GM12878 (cell line): ENCODE data around the gene SHISA3. TPM values are rescaled to one million over a fixed set of nuclear protein-coding genes. Genes with fewer than 3 reads are reported as not detected.

Experiments
- ATAC-seq: fragments of 200-7000 bp; cut with Tn5 transposase; 3 replicates; pipeline ENCODE4 v1.9.1; 2020; ENCODE audit warnings: mild to moderate bottlenecking, moderate library complexity
- BruUV-seq: library from RNA; stranded (reverse); fragments of 400-500 nt; replicated peaks from 2 replicates; lab custom pipeline; 2021; lab: Mats Ljungman, UMichigan
- CTCF ChIA-PET: fragments of 300-600 bp; sonication (Branson Sonifier 250); formaldehyde crosslinking; extraction: SDS; loops from one replicate; lab custom pipeline; 2021; ENCODE audit warnings: inconsistent platforms; lab: Yijun Ruan, JAX
- POLR2A ChIA-PET: fragments of 350-600 bp; formaldehyde crosslinking; extraction: SDS; loops from one replicate; lab custom pipeline; 2021; ENCODE audit warnings: inconsistent platforms; lab: Charles Lee
- RAD21 ChIA-PET: fragments of 300-600 bp; sonication (Branson Sonifier 250); formaldehyde crosslinking; loops from one replicate; lab custom pipeline; 2023; ENCODE audit warnings: antibody characterized with exemption; ENCODE audit not compliant: unreplicated experiment; lab: Charles Lee
- SMC1A ChIA-PET: fragments of 300-600 bp; sonication (Branson Sonifier 250); formaldehyde crosslinking; loops from one replicate; lab custom pipeline; 2023; ENCODE audit not compliant: unreplicated experiment, uncharacterized antibody; lab: Charles Lee
- DNase-seq: peaks from one replicate; pipeline ENCODE4 v3.0.0-alpha.2; 2011; ENCODE audit warnings: low read depth, low spot score
- FAIRE-seq: peaks from 3 replicates; lab custom pipeline; 2011; peaks lifted over from hg19 to GRCh38; lab: Jason Lieb, UNC
- H2AFZ ChIP-seq: 2 replicates; pipeline ENCODE4 v1.6.0; 2011; ENCODE audit warnings: low read depth, low read length, control low read depth; ENCODE audit not compliant: control insufficient read depth
- H3K27ac ChIP-seq: 2 replicates; pipeline ENCODE4 v1.5.1; 2011; ENCODE audit warnings: control low read depth; ENCODE audit not compliant: control insufficient read depth, insufficient read depth
- H3K27me3 ChIP-seq, 2 experiments: replicated peaks in 1 of 2; 2 replicates each; pipeline versions ENCODE4 v1.6.0 to v1.6.1; 2011; ENCODE audit warnings: low read length in 1 of 2; ENCODE audit not compliant: control insufficient read depth in 2 of 2, insufficient read depth in 2 of 2
- H3K36me3 ChIP-seq, 2 experiments: 2 replicates each; pipeline ENCODE4 v1.5.1; 2011; ENCODE audit warnings: low read length in 1 of 2; ENCODE audit not compliant: control insufficient read depth in 2 of 2, insufficient read depth in 2 of 2
- H3K4me1 ChIP-seq: 2 replicates; pipeline ENCODE4 v1.6.1; 2011; ENCODE audit warnings: mild to moderate bottlenecking, low read length, moderate library complexity, mixed read lengths; ENCODE audit not compliant: control insufficient read depth, insufficient read depth
- H3K4me2 ChIP-seq: 2 replicates; pipeline ENCODE4 v1.6.0; 2011; ENCODE audit warnings: control low read depth; ENCODE audit not compliant: control insufficient read depth, insufficient read depth
- H3K4me3 ChIP-seq: fragments of 200-600 bp; sonication (generic); 2 replicates; pipeline ENCODE4 v1.5.1; 2016
- H3K79me2 ChIP-seq: 2 replicates; pipeline ENCODE4 v1.6.0; 2011; ENCODE audit warnings: low read length; ENCODE audit not compliant: control insufficient read depth, insufficient read depth
- H3K9ac ChIP-seq: 2 replicates; pipeline ENCODE4 v1.8.0; 2011; ENCODE audit warnings: low read length, control low read depth, mixed read lengths; ENCODE audit not compliant: control insufficient read depth, insufficient read depth
- H3K9me3 ChIP-seq: replicated peaks from 3 replicates; pipeline ENCODE4 v1.5.1; 2011; ENCODE audit warnings: mild to moderate bottlenecking, low read length; ENCODE audit not compliant: control insufficient read depth, insufficient read depth
- H4K20me1 ChIP-seq: 2 replicates; pipeline ENCODE4 v1.6.0; 2011; ENCODE audit not compliant: control insufficient read depth, insufficient read depth
- BHLHE40 ChIP-seq, 2 experiments: fragments of 450-650 bp in 1 of 2; IDR thresholded peaks; 2 replicates each; pipeline ENCODE4 v1.6.1; 2011 to 2017; ENCODE audit warnings: low read depth in 2 of 2, borderline replicate concordance in 1 of 2, improper control_type of control experiment in 1 of 2, low read length in 1 of 2, mild to moderate bottlenecking in 1 of 2
- FOS ChIP-seq: IDR thresholded peaks from 3 replicates; pipeline ENCODE4 v1.6.1; 2011; ENCODE audit warnings: borderline replicate concordance; ENCODE audit not compliant: insufficient read length; ENCODE audit errors: extremely low read depth
- GABPA ChIP-seq: IDR thresholded peaks from 2 replicates; pipeline ENCODE4 v1.6.1; 2014; ENCODE audit warnings: antibody characterized with exemption, low read depth, mild to moderate bottlenecking, inconsistent platforms
- JUNB ChIP-seq: IDR thresholded peaks from 2 replicates; pipeline ENCODE4 v1.6.1; 2016; ENCODE audit warnings: antibody characterized with exemption, mild to moderate bottlenecking
- KAT2A ChIP-seq: conservative IDR thresholded peaks from 2 replicates; pipeline ENCODE4 v1.6.1; 2011; ENCODE audit warnings: low read depth, low read length; ENCODE audit not compliant: control insufficient read depth
- MEF2A ChIP-seq: IDR thresholded peaks from 2 replicates; pipeline ENCODE4 v1.6.1; 2011; ENCODE audit warnings: low read depth, mild to moderate bottlenecking, low read length, moderate library complexity; ENCODE audit not compliant: insufficient read depth
- MEF2B ChIP-seq: fragments of 450-650 bp; IDR thresholded peaks from 2 replicates; pipeline ENCODE4 v1.6.1; 2018; ENCODE audit warnings: mild to moderate bottlenecking, moderate library complexity; ENCODE audit not compliant: partially characterized antibody, poor library complexity, severe bottlenecking
- POLR2AphosphoS5 ChIP-seq: IDR thresholded peaks from 2 replicates; pipeline ENCODE4 v1.6.1; 2011; ENCODE audit warnings: mild to moderate bottlenecking, low read length, inconsistent platforms
- RB1 ChIP-seq: fragments of 450-650 bp; formaldehyde crosslinking; IDR thresholded peaks from 2 replicates; pipeline ENCODE4 v1.6.1; 2017; ENCODE audit warnings: mild to moderate bottlenecking, borderline replicate concordance
- RUNX3 ChIP-seq: IDR thresholded peaks from 2 replicates; pipeline ENCODE4 v1.6.1; 2012; ENCODE audit warnings: low read length, inconsistent platforms
- STAT1 ChIP-seq: fragments of 450-650 bp; conservative IDR thresholded peaks from 2 replicates; pipeline ENCODE4 v1.6.1; 2014; ENCODE audit warnings: antibody characterized with exemption, mild to moderate bottlenecking
- TCF3 ChIP-seq: IDR thresholded peaks from 2 replicates; pipeline ENCODE4 v1.6.1; 2012; ENCODE audit warnings: low read depth, mild to moderate bottlenecking, low read length, borderline replicate concordance; ENCODE audit not compliant: insufficient read depth
- TCF7 ChIP-seq: IDR thresholded peaks from 2 replicates; pipeline ENCODE4 v1.6.1; 2014; ENCODE audit warnings: antibody characterized with exemption, borderline replicate concordance
- ZBED1 ChIP-seq: IDR thresholded peaks from 2 replicates; pipeline ENCODE4 v1.6.1; 2016; ENCODE audit warnings: borderline replicate concordance
- WGBS: methylation state at CpG from one replicate; pipeline ENCODE4 v1.1.6; 2016; ENCODE audit warnings: low lambda C conversion rate; ENCODE audit not compliant: insufficient replicate concordance, insufficient coverage; ENCODE audit errors: missing lambda C conversion rate; 5-methylcytosine and 5-hydroxymethylcytosine counted together
- in situ Hi-C: fragments of 300-500 bp; cut with MboI; formaldehyde crosslinking; loops from 9 replicates; pipeline ENCODE4 v1.14.3; 2018; ENCODE audit warnings: mixed read lengths
- intact Hi-C: fragments of 100-400 bp; cut with micrococcal nuclease; formaldehyde crosslinking; loops from one replicate; pipeline ENCODE4 v1.14.2; 2022; ENCODE audit not compliant: unreplicated experiment
- polyA plus RNA-seq, 11 experiments: library from polyadenylated mRNA; depleted of rRNA in 4 of 11; unstranded in 6 of 11; stranded (reverse) in 5 of 11; fragments of >200 nt; fragmentation: Nextera tagmentation in 4 of 11; fragmentation: Illumina TruSeq in 1 of 11; extraction: Ambion mirVana in 4 of 11; extraction: Trizol in 1 of 11; gene quantifications; 1 replicate in 1 of 11; 2 replicates in 10 of 11; pipeline versions ENCODE4 v1.2.1 to v1.2.3, GENCODE V29; 2011 to 2016; ENCODE audit warnings: inconsistent platforms in 2 of 11, missing spikeins in 2 of 11, low read depth in 1 of 11
- total RNA-seq, 4 experiments: library from RNA; depleted of rRNA in 3 of 4; stranded (reverse); fragments of >200 nt in 3 of 4; fragmentation: Illumina TruSeq in 1 of 4; extraction: Trizol in 1 of 4; gene quantifications; 2 replicates each; pipeline versions ENCODE4 v1.2.1 to v1.2.3, GENCODE V29; 2013 to 2021
- TF ChIP-seq, protein P1 (sequence below): IDR thresholded peaks from 2 replicates; pipeline ENCODE4 v1.6.1; 2011; ENCODE audit warnings: mild to moderate bottlenecking, low read depth, low read length, moderate library complexity; ENCODE audit not compliant: insufficient replicate concordance

The SHISA3 gene
- total and polyA plus RNA-seq, 10 of the 15 experiments (the other 5 are each of a cell fraction or from before 2014, with no cell fraction given) = 0.03 to 7.2 (median 4.4) TPM

DNA sequence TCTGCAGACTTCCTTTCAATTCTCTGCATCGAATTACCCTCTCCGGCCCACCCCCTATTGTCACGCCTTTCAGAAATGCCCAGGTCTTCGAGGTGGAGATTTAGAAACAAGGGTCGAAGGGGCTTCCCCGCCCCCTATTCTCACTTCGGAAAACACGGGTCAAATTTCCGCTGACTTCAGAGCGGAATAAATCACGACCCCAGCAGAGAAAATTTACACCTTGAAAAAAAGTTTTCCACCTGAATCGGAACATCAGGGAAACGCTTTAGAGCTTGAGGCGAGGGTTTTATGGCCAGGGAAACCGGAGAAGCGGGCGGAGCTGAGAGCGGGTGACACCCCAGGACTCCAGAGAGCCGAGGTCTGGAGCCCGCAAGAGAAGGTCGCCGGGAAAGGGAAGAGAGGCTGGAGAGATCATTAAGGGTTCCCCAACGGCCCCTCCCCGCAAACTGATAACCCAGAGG, 1.6 kb downstream of the SHISA3 start:
- peak overlapping the region; percentile 85 for H3K4me2 ChIP-seq

DNA sequence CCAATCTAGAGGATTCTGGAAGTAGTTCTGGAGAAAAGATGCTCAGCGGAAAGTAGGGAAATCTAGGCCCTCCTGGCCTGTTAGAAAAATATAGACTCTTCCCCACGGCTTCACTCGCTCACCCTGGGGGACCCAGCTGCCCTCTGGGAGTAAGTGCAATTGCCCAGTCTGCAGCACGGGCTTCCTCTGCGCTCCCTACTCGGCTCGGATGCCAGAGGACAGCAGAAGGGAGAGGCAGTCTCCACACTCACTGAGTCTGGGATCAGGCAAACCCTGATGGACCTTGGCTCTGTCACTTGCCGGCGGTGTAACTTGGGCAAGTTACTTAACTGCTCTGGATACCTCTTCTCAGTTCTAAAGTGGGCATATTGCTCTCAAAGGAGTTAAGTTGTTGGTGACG, 2.1 kb downstream of the SHISA3 start:
- ChIA-PET RAD21 (no interaction called here), POLR2A (interaction anchor here (0.5 kb wide), 1 partner anchor 99 kb away, joined by 3 read pairs; no protein-coding TSS in a partner anchor), CTCF (interaction anchor here (0.6 to 1.7 kb wide), 5 partner anchors 95 to 119 kb away, joined by 3 to 4 read pairs (median 3); no protein-coding TSS in a partner anchor), SMC1A (interaction anchor here (0.9 to 2.8 kb wide), 2 partner anchors 12 to 29 kb away, joined by 3 to 9 read pairs; no protein-coding TSS in a partner anchor)
- H3K4me1 ChIP-seq = peaks cover 12% of the 10 kb centered on the region
- in situ Hi-C loops = no loop called here
- no peaks in the 10 kb centered on the region for H4K20me1 ChIP-seq
- DNase-seq (no peak), FAIRE-seq (no peak), ATAC-seq (peak; percentile 22)
- intact Hi-C loops = loop anchor here (2.0 to 10.0 kb wide), 2 partner anchors 117 to 465 kb away; no protein-coding TSS in a partner anchor
- no peak overlapping the region for H3K9ac ChIP-seq
- H3K4me2 ChIP-seq = peak overlapping the region; percentile 45; the same call in 1 of the 2 replicates
- no peaks in the 10 kb centered on the region for H3K79me2 ChIP-seq
- peak overlapping the region; percentile 83; the same call in 1 of the 2 replicates for H3K4me3 ChIP-seq
- TF ChIP-seq STAT1 (no peak), TCF7 (no peak), BHLHE40 (IDR thresholded peaks at IDR 0.05; ENCODE audit: borderline replicate concordance in 1 of 2, low read depth in 2 of 2, low read length in 1 of 2) (no peak), MEF2A (no peak)
- TF ChIP-seq, protein P1, sequence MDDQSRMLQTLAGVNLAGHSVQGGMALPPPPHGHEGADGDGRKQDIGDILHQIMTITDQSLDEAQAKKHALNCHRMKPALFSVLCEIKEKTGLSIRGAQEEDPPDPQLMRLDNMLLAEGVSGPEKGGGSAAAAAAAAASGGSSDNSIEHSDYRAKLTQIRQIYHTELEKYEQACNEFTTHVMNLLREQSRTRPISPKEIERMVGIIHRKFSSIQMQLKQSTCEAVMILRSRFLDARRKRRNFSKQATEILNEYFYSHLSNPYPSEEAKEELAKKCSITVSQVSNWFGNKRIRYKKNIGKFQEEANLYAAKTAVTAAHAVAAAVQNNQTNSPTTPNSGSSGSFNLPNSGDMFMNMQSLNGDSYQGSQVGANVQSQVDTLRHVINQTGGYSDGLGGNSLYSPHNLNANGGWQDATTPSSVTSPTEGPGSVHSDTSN = no peak
- no peak overlapping the region for H2AFZ ChIP-seq
- H3K36me3 ChIP-seq = no peaks in the 10 kb centered on the region
- H3K27me3 ChIP-seq = peaks cover 2 to 10% of the 10 kb centered on the region in 2 experiments
- BruUV-seq = no TSS peak
- H3K27ac ChIP-seq = no peak overlapping the region
- no peaks in the 10 kb centered on the region for H3K9me3 ChIP-seq
- 89% methylated on average over 10 of the region's 10 CpGs for WGBS

More for the DNA sequence above, 1.6 kb downstream of the SHISA3 start:
- RAD21 ChIA-PET = no interaction called here
- CTCF ChIA-PET = interaction anchor here (1.7 kb wide), 1 partner anchor 119 kb away, joined by 4 read pairs; no protein-coding TSS in a partner anchor
- Histone ChIP-seq H3K4me1 (peaks cover 12% of the 10 kb centered on the region), H3K9ac (peak overlapping the region; percentile 23; the same call in 1 of the 2 replicates), H2AFZ (no peak overlapping the region), H3K27me3 (peaks cover 2 to 10% of the 10 kb centered on the region in 2 experiments), H3K79me2 (no peaks in the 10 kb centered on the region), H3K36me3 (no peaks in the 10 kb centered on the region), H4K20me1 (no peaks in the 10 kb centered on the region), H3K9me3 (no peaks in the 10 kb centered on the region), H3K4me3 (peak overlapping the region; percentile 83), H3K27ac (no peak overlapping the region)
- no peak for ATAC-seq
- SMC1A ChIA-PET = interaction anchor here (2.8 kb wide), 1 partner anchor 28 kb away, joined by 9 read pairs; no protein-coding TSS in a partner anchor
- in situ Hi-C loops = no loop called here
- no TSS peak for BruUV-seq
- intact Hi-C loops = loop anchor here (2.0 to 10.0 kb wide), 2 partner anchors 116 to 466 kb away; no protein-coding TSS in a partner anchor
- FAIRE-seq = no peak
- DNase-seq = no peak
- POLR2A ChIA-PET = no interaction called here
- no peak for TF ChIP-seq MEF2B
- TF ChIP-seq RUNX3 = no peak
- TF ChIP-seq GABPA = no peak
- no peak for TF ChIP-seq TCF3
- no peak for TF ChIP-seq FOS
- no peak for TF ChIP-seq POLR2AphosphoS5
- no peak for TF ChIP-seq JUNB
- no peak for TF ChIP-seq ZBED1
- TF ChIP-seq KAT2A = no peak
- no peak for TF ChIP-seq RB1
- 35% methylated on average over 24 of the region's 24 CpGs for WGBS
